Sciatic nerve (tissue), 2 donors: ENCODE data around the gene PLIN5. TPM values are rescaled to one million over a fixed set of nuclear protein-coding genes. Genes with fewer than 3 reads are reported as not detected.
A peak's percentile ranks its signal among the peaks of the same experiment; 100 is the strongest.
"Not testable (repeated sequence)": the region's sequence is repeated elsewhere in the genome, so short reads cannot be mapped to it uniquely, and the experiment has no call there.

Source experiments
- ATAC-seq: fragments of 200-7000 bp; cut with Tn5 transposase; one replicate; pipeline ENCODE4 v1.9.1; 2020; ENCODE audit warnings: mild to moderate bottlenecking, moderate library complexity
- DNase-seq: peaks from one replicate; pipeline ENCODE4 v3.0.0-alpha.2; 2020; ENCODE audit warnings: low spot score
- intact Hi-C: fragments of 100-400 bp; cut with DNase I; formaldehyde crosslinking; loops from one replicate; pipeline ENCODE4 v1.14.2; 2022
- total RNA-seq: library from RNA; stranded (reverse); fragmentation: NEBNext Ultra II Directional; extraction: Animal tissue kit (Norgen Biotek cat#: 25700); gene quantifications from one replicate; pipeline ENCODE4 v1.2.1, GENCODE V29; 2021
- donor health status: DM: no; HTN: no; CAD: no.
- donor health status: DM: no; HTN: no; CAD: no.

The PLIN5 gene
- total RNA-seq, 1 donor from 2014 or later = 17.1 TPM

- ATAC-seq = no peak
- intact Hi-C loops = loop anchor here (10.0 kb wide), 1 partner anchor 485 kb away; no protein-coding TSS in a partner anchor
- no peak for DNase-seq
Measured at GRCh38 chr19:4529924-4530522, 5.0 kb downstream of the PLIN5 start.

- no peak for DNase-seq
- intact Hi-C loops = no loop called here
- no peak for ATAC-seq
Measured at GRCh38 chr19:4528843-4529242, 6.2 kb downstream of the PLIN5 start.

- intact Hi-C loops, DNase-seq, ATAC-seq: not testable (repeated sequence)
Measured at GRCh38 chr19:4527377-4527776, 7.6 kb downstream of the PLIN5 start.

- intact Hi-C loops = no loop called here
- ATAC-seq (no peak), DNase-seq (no peak)
Measured at GRCh38 chr19:4525563-4526002, 9.4 kb downstream of the PLIN5 start.

GRCh38 chr19:4524808-4525562, 10.0 kb downstream of the PLIN5 start:
- DNase-seq (peak; percentile 80), ATAC-seq (peak; percentile 57)
- intact Hi-C loops = no loop called here

GRCh38 chr19:4523306-4524110, 11.5 kb downstream of the PLIN5 start:
- intact Hi-C loops = no loop called here
- ATAC-seq (no peak), DNase-seq (no peak)

- intact Hi-C loops = no loop called here
- ATAC-seq (no peak), DNase-seq (no peak)
Measured at GRCh38 chr19:4522291-4523002, 12.6 kb downstream of the PLIN5 start.

GRCh38 chr19:4521888-4522242, 13.2 kb downstream of the PLIN5 start:
- intact Hi-C loops = no loop called here
- DNase-seq (no peak), ATAC-seq (no peak)

- intact Hi-C loops = no loop called here
- DNase-seq (no peak), ATAC-seq (no peak)
Measured at GRCh38 chr19:4521170-4521887, 13.7 kb downstream of the PLIN5 start.

GRCh38 chr19:4519521-4520277, 15.3 kb downstream of the PLIN5 start:
- peak; percentile 14 for ATAC-seq
- intact Hi-C loops = no loop called here
- DNase-seq = no peak

- ATAC-seq (no peak), DNase-seq (no peak)
- intact Hi-C loops = no loop called here
Measured at GRCh38 chr19:4519172-4519496, 15.9 kb downstream of the PLIN5 start.

- intact Hi-C loops = no loop called here
- DNase-seq (no peak), ATAC-seq (peak; percentile 83)
Measured at GRCh38 chr19:4518345-4519171, 16.5 kb downstream of the PLIN5 start, which contains the start of gene PLIN4. Gene PLIN4 (minus strand): TSS chr19:4518486. CDS start chr19:4518272, 214 bp downstream.

- ATAC-seq (no peak), DNase-seq (no peak)
- intact Hi-C loops = no loop called here
Measured at GRCh38 chr19:4517451-4518057, 17.5 kb downstream of the PLIN5 start.

- DNase-seq = no peak
- ATAC-seq = peak; percentile 29
- intact Hi-C loops = no loop called here
Measured at GRCh38 chr19:4516939-4517300, 18.1 kb downstream of the PLIN5 start.

GRCh38 chr19:4516199-4516938, 18.7 kb downstream of the PLIN5 start:
- ATAC-seq (peak; percentile 4), DNase-seq (no peak)
- intact Hi-C loops = no loop called here

GRCh38 chr19:4515732-4516131, 19.3 kb downstream of the PLIN5 start:
- intact Hi-C loops = no loop called here
- ATAC-seq (no peak), DNase-seq (no peak)
